ENCODE data around the gene ASIC2. TPM values are rescaled to one million over a fixed set of nuclear protein-coding genes. Genes with fewer than 3 reads are reported as not detected.

ASIC2 gene
- total and polyA plus RNA-seq, 2 donors (not counting 3 experiments of a cell fraction or from before 2014, with no cell fraction given), result not detected

DNA sequence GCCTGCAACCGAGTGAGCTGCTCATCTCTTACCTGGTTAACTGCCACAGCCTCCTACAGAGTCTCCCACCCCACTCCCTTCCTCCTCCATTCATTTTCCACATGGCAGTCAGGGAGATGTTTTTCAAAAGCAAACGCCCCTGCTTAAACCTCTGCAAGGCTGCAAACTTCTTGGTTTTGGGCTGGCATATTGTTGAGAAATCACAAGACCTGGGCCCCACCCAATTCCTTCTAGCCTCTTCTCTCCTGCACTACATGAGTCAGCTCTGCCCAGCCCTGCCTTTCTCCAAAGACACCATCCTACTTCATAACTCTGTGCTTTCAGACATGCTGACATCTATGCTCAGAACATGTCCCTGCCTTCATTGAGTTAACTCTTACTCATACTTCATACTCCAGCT, 165.4 kb downstream of the ASIC2 start:
- intact Hi-C loops (cut with micrococcal nuclease) (no loop called here), dilution Hi-C loops (cut with MboI; ENCODE audit: extremely low pct_ligation_motif_present, low sequenced_read_pairs) (no loop called here)
- CTCF ChIA-PET, result no interaction called here
- H3K4me1 ChIP-seq (ENCODE audit: control insufficient read depth, extremely low read depth, insufficient read depth, low read length), result no peaks in the 10 kb centered on the region
- TF ChIP-seq POLR2AphosphoS5 (IDR thresholded peaks at IDR 0.05; ENCODE audit: insufficient read depth, low read depth, low read length) (no peak), MYC (IDR thresholded peaks at IDR 0.05; ENCODE audit: low read depth, low read length) (no peak), JUN (IDR thresholded peaks at IDR 0.05; ENCODE audit: borderline replicate concordance, insufficient read depth, insufficient read length, low read depth) (no peak), POLR2A (IDR thresholded peaks at IDR 0.05; ENCODE audit: low read depth, low read length) (no peak), EZH2 (IDR thresholded peaks at IDR 0.05; ENCODE audit: borderline replicate concordance, low read depth, low read length, severe bottlenecking) (no peak), FOS (IDR thresholded peaks at IDR 0.05; ENCODE audit: borderline replicate concordance, insufficient read depth, low read length) (no peak), GATA2 (IDR thresholded peaks at IDR 0.05; ENCODE audit: insufficient read depth, insufficient read length, low read depth, low read length) (no peak)
- TF ChIP-seq, protein P1, sequence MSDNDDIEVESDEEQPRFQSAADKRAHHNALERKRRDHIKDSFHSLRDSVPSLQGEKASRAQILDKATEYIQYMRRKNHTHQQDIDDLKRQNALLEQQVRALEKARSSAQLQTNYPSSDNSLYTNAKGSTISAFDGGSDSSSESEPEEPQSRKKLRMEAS (IDR thresholded peaks at IDR 0.05; ENCODE audit: insufficient read depth, insufficient read length), result no peak
- TF ChIP-seq, protein P2, sequence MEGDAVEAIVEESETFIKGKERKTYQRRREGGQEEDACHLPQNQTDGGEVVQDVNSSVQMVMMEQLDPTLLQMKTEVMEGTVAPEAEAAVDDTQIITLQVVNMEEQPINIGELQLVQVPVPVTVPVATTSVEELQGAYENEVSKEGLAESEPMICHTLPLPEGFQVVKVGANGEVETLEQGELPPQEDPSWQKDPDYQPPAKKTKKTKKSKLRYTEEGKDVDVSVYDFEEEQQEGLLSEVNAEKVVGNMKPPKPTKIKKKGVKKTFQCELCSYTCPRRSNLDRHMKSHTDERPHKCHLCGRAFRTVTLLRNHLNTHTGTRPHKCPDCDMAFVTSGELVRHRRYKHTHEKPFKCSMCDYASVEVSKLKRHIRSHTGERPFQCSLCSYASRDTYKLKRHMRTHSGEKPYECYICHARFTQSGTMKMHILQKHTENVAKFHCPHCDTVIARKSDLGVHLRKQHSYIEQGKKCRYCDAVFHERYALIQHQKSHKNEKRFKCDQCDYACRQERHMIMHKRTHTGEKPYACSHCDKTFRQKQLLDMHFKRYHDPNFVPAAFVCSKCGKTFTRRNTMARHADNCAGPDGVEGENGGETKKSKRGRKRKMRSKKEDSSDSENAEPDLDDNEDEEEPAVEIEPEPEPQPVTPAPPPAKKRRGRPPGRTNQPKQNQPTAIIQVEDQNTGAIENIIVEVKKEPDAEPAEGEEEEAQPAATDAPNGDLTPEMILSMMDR (IDR thresholded peaks at IDR 0.05; ENCODE audit: extremely low read depth in 1 of 2, insufficient read depth in 1 of 2, low read depth in 1 of 2, low read length in 2 of 2), result no peak
- no peaks in the 10 kb centered on the region for H3K27me3 ChIP-seq (ENCODE audit: control insufficient read depth in 2 of 2, insufficient read depth in 2 of 2, low read length in 2 of 2)
- POLR2A ChIA-PET, result no interaction called here
- no peak overlapping the region for H3K27ac ChIP-seq (ENCODE audit: insufficient read depth, low read depth, low read length)
- H3K79me2 ChIP-seq (ENCODE audit: control insufficient read depth, insufficient read depth, low read length), result no peaks in the 10 kb centered on the region
- H3K9ac ChIP-seq (replicated peaks; ENCODE audit: extremely low read depth, insufficient read depth, low read length), result no peak overlapping the region
- no peak for FAIRE-seq
- no peak for DNase-seq (ENCODE audit: low read depth, low spot score)
- no peak overlapping the region for H3K4me2 ChIP-seq (ENCODE audit: insufficient read depth, low read length)
- no peaks in the 10 kb centered on the region for H3K36me3 ChIP-seq (ENCODE audit: control insufficient read depth in 2 of 2, extremely low read depth in 1 of 2, insufficient read depth in 2 of 2, low read length in 2 of 2)
- H3K9me1 ChIP-seq (replicated peaks; ENCODE audit: control insufficient read depth, extremely low read depth, insufficient read depth, low read length), result no peaks in the 10 kb centered on the region
- no peak overlapping the region for H3K4me3 ChIP-seq (replicated peaks in 1 of 3; ENCODE audit: insufficient read depth in 1 of 3, low read depth in 1 of 3, low read length in 3 of 3)
- H2AFZ ChIP-seq (ENCODE audit: low read depth, low read length), result no peak overlapping the region
- no peaks in the 10 kb centered on the region for H4K20me1 ChIP-seq (replicated peaks; ENCODE audit: control insufficient read depth, extremely low read depth, insufficient read depth, low read length)
- BruUV-seq (replicated peaks), result no TSS peak
- H3K9me3 ChIP-seq (replicated peaks; ENCODE audit: control insufficient read depth, insufficient read depth, low read length), result no peaks in the 10 kb centered on the region

Data from endothelial cell of umbilical vein (primary cell).